Retina (tissue), 1 donor: ENCODE measurements around the gene KIF22.

Experiments used
- DNase-seq: peaks from one replicate; pipeline ENCODE4 v3.0.0-alpha.2; 2016

The KIF22 gene

GRCh38 chr16:29843931-29844330 is 53.4 kb downstream of the KIF22 start:
- no peak for DNase-seq

- DNase-seq = no peak
Observed at GRCh38 chr16:29844575-29845331, 54.2 kb downstream of the KIF22 start.

- no peak for DNase-seq
Observed at GRCh38 chr16:29845656-29846055, 55.1 kb downstream of the KIF22 start.

- peak; percentile 74 for DNase-seq
Observed at GRCh38 chr16:29848420-29849297, 58.1 kb downstream of the KIF22 start.

GRCh38 chr16:29849505-29849904 is 59.0 kb downstream of the KIF22 start:
- no peak for DNase-seq

- DNase-seq = no peak
Observed at GRCh38 chr16:29850998-29851397, 60.4 kb downstream of the KIF22 start.

- no peak for DNase-seq
Observed at GRCh38 chr16:29852654-29853053, 62.1 kb downstream of the KIF22 start.

GRCh38 chr16:29854520-29855100 is 64.1 kb downstream of the KIF22 start:
- DNase-seq = no peak
